IMR-90 (cell line): ENCODE results near the gene EGFL8.

ENCODE experiments used
- MXI1 ChIP-seq: IDR thresholded peaks from 2 replicates; pipeline ENCODE4 v1.6.1; 2012; ENCODE audit warnings: low read depth, mild to moderate bottlenecking, low read length, moderate library complexity, borderline replicate concordance
- POLR2A ChIP-seq: IDR thresholded peaks from 2 replicates; pipeline ENCODE4 v1.6.1; 2012; ENCODE audit warnings: mild to moderate bottlenecking, low read depth, low read length
- TF ChIP-seq, protein P1 (sequence below): conservative IDR thresholded peaks from 2 replicates; pipeline ENCODE4 v1.5.1; 2012; ENCODE audit warnings: mild to moderate bottlenecking, low read depth, low read length, improper control_type of control experiment

DNA sequence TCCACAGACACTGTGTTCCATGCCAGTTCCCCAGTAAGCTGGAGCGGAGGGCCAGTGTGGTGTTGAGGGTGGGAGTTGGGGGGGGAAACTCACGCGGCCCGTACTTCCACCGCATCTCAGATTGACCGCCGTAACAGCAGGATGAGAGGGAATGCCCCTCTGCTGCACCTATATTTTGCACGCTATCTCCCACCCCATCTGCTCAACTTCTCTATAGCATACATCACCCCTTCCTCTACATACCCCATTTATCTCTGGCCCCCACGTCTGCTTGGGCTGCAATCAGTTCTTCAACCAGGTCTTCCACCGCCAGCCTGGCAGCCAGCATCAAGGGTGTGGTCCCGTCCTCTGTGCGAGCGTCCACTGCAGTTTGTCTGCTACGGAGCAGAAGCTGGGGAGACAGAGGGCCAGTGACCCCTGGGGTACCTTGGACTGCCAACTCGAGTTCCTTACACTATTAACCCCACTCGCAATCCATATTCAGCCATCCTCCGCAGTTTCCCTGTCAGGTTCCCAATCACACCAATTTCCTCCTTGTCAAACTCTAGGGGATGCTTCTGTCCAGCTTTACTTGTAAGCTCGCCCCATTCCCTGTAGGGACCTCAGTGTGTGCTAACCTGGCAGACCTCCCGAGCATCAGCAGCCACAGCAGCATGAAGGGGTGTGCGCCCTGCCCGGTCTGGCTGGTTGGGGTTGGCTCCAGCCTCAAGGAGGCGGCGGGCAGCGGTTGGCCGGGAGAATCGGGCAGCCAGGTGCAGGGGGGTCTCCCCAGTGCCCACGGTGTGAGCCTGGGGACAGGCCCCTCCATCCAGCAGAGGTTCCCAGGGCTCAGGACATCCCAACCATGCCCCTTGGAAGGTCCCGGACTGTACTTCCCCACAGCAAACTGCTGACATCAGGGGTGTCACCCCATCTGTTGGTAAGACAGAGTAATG, 32.6 kb downstream of the EGFL8 start:
- no peak for TF ChIP-seq MXI1
- TF ChIP-seq, protein P1, sequence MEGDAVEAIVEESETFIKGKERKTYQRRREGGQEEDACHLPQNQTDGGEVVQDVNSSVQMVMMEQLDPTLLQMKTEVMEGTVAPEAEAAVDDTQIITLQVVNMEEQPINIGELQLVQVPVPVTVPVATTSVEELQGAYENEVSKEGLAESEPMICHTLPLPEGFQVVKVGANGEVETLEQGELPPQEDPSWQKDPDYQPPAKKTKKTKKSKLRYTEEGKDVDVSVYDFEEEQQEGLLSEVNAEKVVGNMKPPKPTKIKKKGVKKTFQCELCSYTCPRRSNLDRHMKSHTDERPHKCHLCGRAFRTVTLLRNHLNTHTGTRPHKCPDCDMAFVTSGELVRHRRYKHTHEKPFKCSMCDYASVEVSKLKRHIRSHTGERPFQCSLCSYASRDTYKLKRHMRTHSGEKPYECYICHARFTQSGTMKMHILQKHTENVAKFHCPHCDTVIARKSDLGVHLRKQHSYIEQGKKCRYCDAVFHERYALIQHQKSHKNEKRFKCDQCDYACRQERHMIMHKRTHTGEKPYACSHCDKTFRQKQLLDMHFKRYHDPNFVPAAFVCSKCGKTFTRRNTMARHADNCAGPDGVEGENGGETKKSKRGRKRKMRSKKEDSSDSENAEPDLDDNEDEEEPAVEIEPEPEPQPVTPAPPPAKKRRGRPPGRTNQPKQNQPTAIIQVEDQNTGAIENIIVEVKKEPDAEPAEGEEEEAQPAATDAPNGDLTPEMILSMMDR, result no peak
- no peak for TF ChIP-seq POLR2A
